ENCODE data around the gene MRPL22.
A peak's percentile ranks its signal among the peaks of the same experiment; 100 is the strongest.

Gene MRPL22

DNA sequence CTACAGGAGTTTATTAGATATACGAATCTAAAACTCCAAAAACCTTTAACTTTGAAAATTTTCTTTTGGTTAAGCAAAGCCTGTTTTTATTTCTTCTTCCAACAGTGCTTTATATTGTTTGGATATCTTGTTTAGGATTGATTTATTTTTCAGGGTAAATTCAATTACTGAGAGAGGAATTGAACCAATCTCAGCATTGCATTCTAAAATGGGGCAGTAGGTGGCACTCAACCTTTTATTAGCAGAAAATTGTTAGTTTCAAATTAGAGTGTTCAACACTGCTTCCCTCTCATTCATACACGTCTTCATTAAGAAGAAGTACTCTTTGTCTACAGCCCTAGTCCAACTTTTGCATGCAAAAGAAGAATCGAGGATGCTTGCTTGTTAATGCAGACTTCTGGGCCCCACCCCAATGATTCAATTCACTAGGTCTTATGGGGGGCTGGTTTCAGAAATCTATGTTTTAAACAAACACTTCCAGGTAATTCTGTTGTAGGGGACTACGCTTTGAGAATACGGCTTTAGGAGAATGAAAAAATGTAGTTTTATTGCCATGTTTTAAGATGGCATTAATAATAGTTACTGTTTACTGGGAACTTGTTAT is 26.6 kb downstream of the MRPL22 start:
- TF ChIP-seq, protein P1, sequence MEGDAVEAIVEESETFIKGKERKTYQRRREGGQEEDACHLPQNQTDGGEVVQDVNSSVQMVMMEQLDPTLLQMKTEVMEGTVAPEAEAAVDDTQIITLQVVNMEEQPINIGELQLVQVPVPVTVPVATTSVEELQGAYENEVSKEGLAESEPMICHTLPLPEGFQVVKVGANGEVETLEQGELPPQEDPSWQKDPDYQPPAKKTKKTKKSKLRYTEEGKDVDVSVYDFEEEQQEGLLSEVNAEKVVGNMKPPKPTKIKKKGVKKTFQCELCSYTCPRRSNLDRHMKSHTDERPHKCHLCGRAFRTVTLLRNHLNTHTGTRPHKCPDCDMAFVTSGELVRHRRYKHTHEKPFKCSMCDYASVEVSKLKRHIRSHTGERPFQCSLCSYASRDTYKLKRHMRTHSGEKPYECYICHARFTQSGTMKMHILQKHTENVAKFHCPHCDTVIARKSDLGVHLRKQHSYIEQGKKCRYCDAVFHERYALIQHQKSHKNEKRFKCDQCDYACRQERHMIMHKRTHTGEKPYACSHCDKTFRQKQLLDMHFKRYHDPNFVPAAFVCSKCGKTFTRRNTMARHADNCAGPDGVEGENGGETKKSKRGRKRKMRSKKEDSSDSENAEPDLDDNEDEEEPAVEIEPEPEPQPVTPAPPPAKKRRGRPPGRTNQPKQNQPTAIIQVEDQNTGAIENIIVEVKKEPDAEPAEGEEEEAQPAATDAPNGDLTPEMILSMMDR (IDR thresholded peaks at IDR 0.05): peak; percentile 74

DNA sequence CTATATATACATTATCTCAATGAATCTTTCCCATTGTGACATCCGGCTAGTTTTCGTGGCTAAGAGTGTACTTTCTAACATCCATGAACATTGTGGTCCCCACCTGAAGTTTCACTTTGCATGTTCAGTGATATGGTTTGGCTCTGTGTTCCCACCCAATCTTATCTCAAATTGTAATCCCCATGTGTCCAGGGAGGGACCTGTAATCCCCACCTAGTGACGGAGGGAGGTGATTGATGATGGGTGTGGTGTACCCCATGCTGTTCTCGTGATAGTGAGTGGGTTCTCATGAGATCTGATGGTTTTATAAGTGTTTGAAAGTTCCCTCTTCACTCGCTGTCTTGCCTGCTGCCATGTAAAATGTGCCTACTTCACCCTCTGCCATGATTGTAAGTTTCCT is 28.1 kb downstream of the MRPL22 start:
- TF ChIP-seq, protein P1 (IDR thresholded peaks at IDR 0.05): no peak

DNA sequence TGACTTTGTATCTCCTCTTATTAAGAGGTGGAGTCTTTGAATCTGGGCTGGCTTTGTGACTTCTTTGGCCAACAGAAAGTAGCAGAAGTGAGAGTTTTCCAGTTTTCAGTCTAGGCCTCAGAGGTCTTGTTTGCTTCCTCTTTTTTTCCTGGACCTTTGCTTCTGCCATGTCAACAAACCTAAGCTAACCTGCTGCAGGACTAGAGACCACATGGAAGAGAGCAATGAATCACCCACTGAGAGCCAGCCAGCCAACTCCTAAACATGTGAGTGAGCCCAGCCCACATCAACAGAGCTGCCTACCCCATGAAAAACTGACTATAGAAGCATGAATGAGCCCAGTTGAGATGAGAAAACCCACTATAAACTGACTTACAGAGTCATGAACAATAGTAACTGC is 29.9 kb downstream of the MRPL22 start:
- TF ChIP-seq, protein P1 (IDR thresholded peaks at IDR 0.05): no peak

DNA sequence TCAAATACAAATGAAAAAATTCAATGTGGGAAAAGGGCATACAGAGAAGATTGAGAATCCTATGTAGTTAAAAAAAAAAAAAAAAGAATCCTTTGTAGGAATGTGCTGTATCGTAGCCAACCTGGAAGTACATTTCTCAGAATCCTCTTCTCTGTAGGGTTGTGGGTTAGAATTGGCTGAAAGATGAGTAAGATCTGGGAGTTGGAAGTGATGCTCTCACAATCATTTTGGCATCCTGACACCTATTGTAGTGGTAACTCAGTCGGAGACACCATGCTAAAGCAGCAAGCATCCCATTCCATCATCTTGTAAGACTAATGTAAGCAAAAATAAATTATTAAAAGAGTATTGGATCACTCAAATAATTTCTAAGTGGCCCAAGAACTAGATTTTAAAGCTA is 30.6 kb downstream of the MRPL22 start:
- TF ChIP-seq, protein P1 (IDR thresholded peaks at IDR 0.05): no peak

DNA sequence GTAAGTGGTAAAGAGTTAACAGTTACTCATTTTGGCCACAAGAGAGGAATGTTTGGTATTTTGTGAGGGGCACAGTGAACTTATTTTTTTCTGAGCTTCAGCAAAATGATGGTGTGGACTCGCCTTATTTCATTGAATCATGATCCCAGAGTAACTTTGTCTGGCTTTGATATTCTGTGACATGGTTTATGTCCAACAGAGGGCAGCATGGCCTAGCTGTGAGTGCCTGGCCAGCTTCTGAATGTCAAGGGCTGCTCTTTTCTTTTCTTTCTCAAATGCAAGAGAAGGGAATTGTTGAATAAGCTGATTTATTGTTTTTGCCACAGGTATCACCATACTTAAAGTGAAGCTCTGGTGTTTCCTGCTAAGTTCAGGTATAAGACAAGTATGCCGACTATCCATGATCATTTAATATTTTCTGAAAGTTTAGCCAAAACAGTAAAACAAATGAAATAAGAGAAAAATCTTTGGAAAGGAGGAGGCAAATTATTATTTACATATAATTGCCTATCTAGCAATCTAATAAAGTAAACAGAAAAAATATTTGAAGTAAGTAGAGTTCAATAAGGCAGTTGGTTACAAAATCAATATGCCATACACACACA is 31.7 kb downstream of the MRPL22 start:
- TF ChIP-seq, protein P1 (IDR thresholded peaks at IDR 0.05): peak; percentile 77

DNA sequence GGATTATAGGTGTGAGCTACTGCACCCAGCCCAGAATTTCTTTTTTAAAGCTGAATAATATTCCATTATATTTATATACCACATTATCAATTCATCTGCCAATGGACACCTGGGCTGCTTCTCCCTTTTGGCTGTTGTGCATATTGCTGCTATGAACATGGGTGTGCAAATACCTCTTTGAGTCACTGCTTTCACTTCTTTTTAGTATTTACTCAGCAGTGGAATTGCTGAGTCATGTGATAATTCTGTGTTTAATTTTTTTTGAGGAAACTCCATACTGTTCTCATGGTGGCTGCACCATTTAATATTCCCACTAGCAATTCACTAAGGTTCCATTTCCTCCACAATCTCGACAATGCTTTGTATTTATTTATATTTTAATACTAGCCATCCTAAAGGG is 36.5 kb downstream of the MRPL22 start:
- TF ChIP-seq, protein P1 (IDR thresholded peaks at IDR 0.05): no peak

DNA sequence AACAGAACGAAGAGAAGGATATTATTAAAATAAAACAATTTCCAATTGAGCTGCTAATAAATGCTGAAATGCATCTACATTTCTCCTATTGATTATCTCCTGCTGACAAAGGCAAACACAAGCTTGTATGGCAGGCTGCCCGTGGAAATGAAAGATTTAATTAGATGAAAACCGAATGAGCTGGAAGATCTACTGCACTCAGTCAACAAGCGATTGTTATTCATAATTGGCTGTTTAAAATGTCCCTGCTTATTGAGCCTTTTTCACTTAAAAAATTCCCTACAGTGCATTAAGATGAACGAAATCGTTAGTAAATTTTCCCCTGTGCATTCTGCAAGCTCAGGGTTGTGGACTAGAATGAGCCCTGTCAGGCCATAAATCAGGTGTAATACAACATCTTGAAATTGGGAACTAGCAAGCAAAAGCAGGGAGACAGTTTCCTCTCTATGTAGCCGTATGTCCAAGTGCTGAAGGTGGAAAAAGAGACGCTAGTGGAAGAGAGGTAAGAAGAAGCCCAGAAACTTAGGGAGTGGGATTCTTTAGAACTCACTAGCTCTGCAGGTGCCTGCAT is 44.2 kb downstream of the MRPL22 start:
- TF ChIP-seq, protein P1 (IDR thresholded peaks at IDR 0.05): no peak

All from LNCAP (cell line).